ENCODE results near the gene IL1RAPL1. TPM values are rescaled to one million over a fixed set of nuclear protein-coding genes. Genes with fewer than 3 reads are reported as not detected.

Gene IL1RAPL1
- polyA plus RNA-seq, 1 donor from 2014 or later: not detected

GRCh38 chrX:29662759-29663503 is 1075.7 kb downstream of the IL1RAPL1 start:
- Histone ChIP-seq H2AFZ (ENCODE audit: low read depth, low read length) (no peak overlapping the region), H3K9me2 (ENCODE audit: insufficient read depth, low read length) (no peaks in the 10 kb centered on the region), H3K9ac (ENCODE audit: low read length) (no peak overlapping the region), H3K79me2 (replicated peaks; ENCODE audit: insufficient read depth, low read length) (no peaks in the 10 kb centered on the region), H3K9me3 (ENCODE audit: low read length) (no peaks in the 10 kb centered on the region), H3K4me3 (ENCODE audit: low read length) (no peak overlapping the region), H4K20me1 (ENCODE audit: insufficient read depth) (no peaks in the 10 kb centered on the region), H3K27ac (ENCODE audit: low read length) (no peak overlapping the region), H3K4me2 (ENCODE audit: low read length) (no peak overlapping the region), H3K36me3 (ENCODE audit: insufficient read depth, low read length) (no peaks in the 10 kb centered on the region), H3K27me3 (ENCODE audit: insufficient read depth, low read depth, low read length) (no peaks in the 10 kb centered on the region), H3F3A (ENCODE audit: insufficient read depth, low read length, poor library complexity, severe bottlenecking) (no peaks in the 10 kb centered on the region)
- TF ChIP-seq MXI1 (conservative IDR thresholded peaks at IDR 0.05; ENCODE audit: poor library complexity, severe bottlenecking): no peak
- no peak for TF ChIP-seq EP300 (conservative IDR thresholded peaks at IDR 0.05; ENCODE audit: poor library complexity, severe bottlenecking)
- TF ChIP-seq EZH2 (IDR thresholded peaks at IDR 0.05; ENCODE audit: borderline replicate concordance, insufficient read depth, low read length, poor library complexity, severe bottlenecking): no peak
- no peak for TF ChIP-seq TAF1 (IDR thresholded peaks at IDR 0.05; ENCODE audit: low read depth)

- H3K79me2 ChIP-seq (replicated peaks; ENCODE audit: insufficient read depth, low read length): no peaks in the 10 kb centered on the region
- H3K27me3 ChIP-seq (ENCODE audit: insufficient read depth, low read depth, low read length): no peaks in the 10 kb centered on the region
- no peak overlapping the region for H3K9ac ChIP-seq (ENCODE audit: low read length)
- H2AFZ ChIP-seq (ENCODE audit: low read depth, low read length): no peak overlapping the region
- no peaks in the 10 kb centered on the region for H3K9me2 ChIP-seq (ENCODE audit: insufficient read depth, low read length)
- H4K20me1 ChIP-seq (ENCODE audit: insufficient read depth): no peaks in the 10 kb centered on the region
- no peaks in the 10 kb centered on the region for H3F3A ChIP-seq (ENCODE audit: insufficient read depth, low read length, poor library complexity, severe bottlenecking)
- H3K9me3 ChIP-seq (ENCODE audit: low read length): no peaks in the 10 kb centered on the region
- no peak overlapping the region for H3K4me3 ChIP-seq (ENCODE audit: low read length)
- no peak overlapping the region for H3K27ac ChIP-seq (ENCODE audit: low read length)
- TF ChIP-seq REST (IDR thresholded peaks at IDR 0.05; ENCODE audit: borderline replicate concordance) (no peak), EP300 (conservative IDR thresholded peaks at IDR 0.05; ENCODE audit: poor library complexity, severe bottlenecking) (peak; percentile 90), RAD21 (conservative IDR thresholded peaks at IDR 0.05) (no peak), POLR2AphosphoS5 (IDR thresholded peaks at IDR 0.05) (peak; percentile 59)
- no peak overlapping the region for H3K4me2 ChIP-seq (ENCODE audit: low read length)
- H3K36me3 ChIP-seq (ENCODE audit: insufficient read depth, low read length): no peaks in the 10 kb centered on the region
Observed at GRCh38 chrX:29665532-29665931, 1078.3 kb downstream of the IL1RAPL1 start.

GRCh38 chrX:29666366-29666765 is 1079.1 kb downstream of the IL1RAPL1 start:
- Histone ChIP-seq H3K4me2 (ENCODE audit: low read length) (no peak overlapping the region), H2AFZ (ENCODE audit: low read depth, low read length) (no peak overlapping the region), H3F3A (ENCODE audit: insufficient read depth, low read length, poor library complexity, severe bottlenecking) (no peaks in the 10 kb centered on the region), H3K79me2 (replicated peaks; ENCODE audit: insufficient read depth, low read length) (no peaks in the 10 kb centered on the region), H3K27me3 (ENCODE audit: insufficient read depth, low read depth, low read length) (no peaks in the 10 kb centered on the region), H4K20me1 (ENCODE audit: insufficient read depth) (no peaks in the 10 kb centered on the region), H3K27ac (ENCODE audit: low read length) (no peak overlapping the region), H3K9me2 (ENCODE audit: insufficient read depth, low read length) (no peaks in the 10 kb centered on the region), H3K4me3 (ENCODE audit: low read length) (no peak overlapping the region), H3K9ac (ENCODE audit: low read length) (no peak overlapping the region), H3K36me3 (ENCODE audit: insufficient read depth, low read length) (no peaks in the 10 kb centered on the region), H3K9me3 (ENCODE audit: low read length) (no peaks in the 10 kb centered on the region)
- TF ChIP-seq MXI1 (conservative IDR thresholded peaks at IDR 0.05; ENCODE audit: poor library complexity, severe bottlenecking): no peak
- TF ChIP-seq REST (IDR thresholded peaks at IDR 0.05; ENCODE audit: borderline replicate concordance): no peak
- no peak for TF ChIP-seq SMC3 (conservative IDR thresholded peaks at IDR 0.05; ENCODE audit: poor library complexity)
